Measurements from ENCODE around the gene OR2H1.

DNA sequence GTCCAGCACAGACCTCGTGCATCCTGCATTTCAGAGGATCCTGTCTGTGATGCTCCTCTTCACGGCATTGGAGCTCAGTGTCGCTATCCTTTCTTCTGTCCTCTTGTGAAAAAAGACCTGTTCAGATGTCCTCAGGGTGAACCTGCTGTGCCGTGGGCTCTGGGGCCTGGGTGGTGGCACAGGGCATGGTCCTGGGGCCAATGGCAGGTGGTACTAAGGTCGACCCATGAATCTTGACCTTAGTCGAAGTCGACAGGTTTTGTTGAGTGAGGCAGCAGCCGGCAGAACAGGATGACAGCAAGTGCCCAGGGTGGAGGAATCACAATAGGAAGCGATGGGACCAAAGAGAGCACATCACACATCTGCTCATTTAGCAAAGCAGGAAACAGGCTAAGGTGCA, 52.8 kb downstream of the OR2H1 start:
- no peak for TF ChIP-seq CTCF (conservative IDR thresholded peaks at IDR 0.05; ENCODE audit: low read length)
- no peak for TF ChIP-seq EZH2phosphoT487 (IDR thresholded peaks at IDR 0.05; ENCODE audit: borderline replicate concordance)
